Effector memory CD4-positive, alpha-beta T cell (primary cell): ENCODE data around the gene MBTPS2.

ENCODE experiments used
- DNase-seq, 3 donors: peaks; one replicate each; pipeline ENCODE4 v3.0.0-alpha.2; 2020
- H3K27ac ChIP-seq: 2 replicates; pipeline ENCODE4 v1.7.0; 2013; ENCODE audit warnings: mild to moderate bottlenecking, low read length, moderate library complexity; ENCODE audit not compliant: insufficient read depth, poor library complexity, severe bottlenecking
- H3K27me3 ChIP-seq: replicated peaks from 2 replicates; pipeline ENCODE4 v1.7.0; 2013; ENCODE audit warnings: mild to moderate bottlenecking, low read length; ENCODE audit not compliant: insufficient read depth, control insufficient read depth, poor library complexity, severe bottlenecking
- H3K36me3 ChIP-seq: 2 replicates; pipeline ENCODE4 v1.7.0; 2013; ENCODE audit warnings: mild to moderate bottlenecking, low read length, moderate library complexity; ENCODE audit not compliant: control insufficient read depth, insufficient read depth
- H3K4me1 ChIP-seq: 2 replicates; pipeline ENCODE4 v1.7.0; 2013; ENCODE audit warnings: low read length, mild to moderate bottlenecking; ENCODE audit not compliant: control insufficient read depth, insufficient read depth, poor library complexity, severe bottlenecking
- H3K4me3 ChIP-seq: 2 replicates; pipeline ENCODE4 v1.7.0; 2013; ENCODE audit warnings: low read length, low read depth, mild to moderate bottlenecking; ENCODE audit not compliant: insufficient read depth, poor library complexity, severe bottlenecking
- H3K9me3 ChIP-seq: 2 replicates; pipeline ENCODE4 v1.7.0; 2013; ENCODE audit warnings: mild to moderate bottlenecking, low read length, moderate library complexity; ENCODE audit not compliant: control insufficient read depth

MBTPS2 gene

DNA sequence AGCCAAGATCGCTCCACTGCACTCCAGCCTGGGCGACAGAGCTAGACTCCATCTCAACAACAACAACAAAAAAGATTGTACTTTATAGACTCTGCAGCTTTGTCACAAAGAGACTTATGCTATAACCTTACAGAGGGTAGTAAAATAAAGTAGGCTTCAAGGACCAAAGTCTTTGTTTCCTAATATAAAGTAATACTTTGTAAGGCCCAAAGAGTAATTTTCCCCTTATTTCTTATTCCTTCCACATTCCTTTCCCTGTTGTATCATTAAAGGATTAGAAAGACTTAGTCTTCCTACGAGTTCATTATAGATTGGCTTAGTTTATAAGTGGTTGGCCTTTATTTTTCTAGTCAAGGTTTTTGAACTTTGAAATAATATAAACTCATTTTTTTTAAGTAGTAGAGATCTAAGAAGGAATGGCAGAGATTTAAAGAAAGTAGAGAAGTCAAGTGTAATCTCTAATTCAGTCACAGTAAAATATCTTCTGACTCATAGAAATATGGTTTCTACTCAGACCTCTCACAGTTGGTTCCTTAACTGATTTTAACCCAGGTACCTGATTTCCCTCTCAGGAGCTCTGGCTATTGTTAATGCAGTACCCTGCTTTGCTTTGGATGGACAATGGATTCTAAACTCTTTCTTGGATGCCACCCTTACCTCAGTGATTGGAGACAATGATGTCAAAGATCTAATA, 42.6 kb downstream of the MBTPS2 start:
- no peak for DNase-seq
- H3K27me3 ChIP-seq = no peaks in the 10 kb centered on the region
- no peaks in the 10 kb centered on the region for H3K36me3 ChIP-seq
- H3K4me1 ChIP-seq = no peaks in the 10 kb centered on the region
- no peak overlapping the region for H3K4me3 ChIP-seq
- H3K27ac ChIP-seq = no peak overlapping the region
- no peaks in the 10 kb centered on the region for H3K9me3 ChIP-seq

DNA sequence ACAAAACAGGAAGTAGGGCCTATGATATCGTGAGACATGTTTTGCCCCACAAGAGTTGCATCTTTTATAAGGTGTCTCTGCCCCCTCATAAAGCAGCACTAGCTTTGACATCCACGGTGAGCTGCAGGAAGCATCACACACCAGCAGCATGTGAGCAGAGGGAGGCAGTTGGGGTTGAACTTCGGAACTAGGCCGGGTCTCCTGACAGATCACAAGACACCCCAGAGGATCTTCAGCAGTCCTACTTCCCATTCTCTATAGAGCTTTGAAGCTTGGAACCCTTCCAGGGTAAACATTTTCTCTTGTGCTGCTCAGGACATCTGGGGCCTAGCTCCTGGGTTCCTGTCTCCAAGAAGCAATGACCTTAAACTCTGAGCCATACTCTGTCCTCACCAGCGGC, 43.8 kb downstream of the MBTPS2 start:
- no peaks in the 10 kb centered on the region for H3K9me3 ChIP-seq
- DNase-seq = no peak
- no peaks in the 10 kb centered on the region for H3K36me3 ChIP-seq
- H3K27ac ChIP-seq = no peak overlapping the region
- no peaks in the 10 kb centered on the region for H3K4me1 ChIP-seq
- H3K27me3 ChIP-seq = no peaks in the 10 kb centered on the region
- H3K4me3 ChIP-seq = no peak overlapping the region

DNA sequence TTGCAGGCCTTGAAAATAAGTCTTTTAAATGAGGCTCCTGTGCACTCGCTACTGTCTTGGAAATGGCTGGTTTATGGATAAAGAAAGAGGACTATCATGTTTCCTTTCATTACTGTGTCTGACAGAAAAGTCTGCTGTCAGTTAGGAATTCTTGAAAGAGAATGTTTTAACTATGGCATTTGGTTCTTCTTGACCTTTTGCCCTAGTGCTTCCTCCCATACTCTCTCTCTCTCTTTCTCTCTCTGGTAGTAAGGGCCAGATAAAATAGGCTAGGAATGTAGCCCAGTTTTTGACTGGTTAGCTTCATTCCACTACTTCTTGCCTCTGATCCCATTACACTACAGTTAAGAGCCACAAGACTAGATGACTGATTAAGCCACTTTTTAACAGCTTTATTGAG, 46.2 kb downstream of the MBTPS2 start:
- Histone ChIP-seq H3K4me1 (no peaks in the 10 kb centered on the region), H3K36me3 (no peaks in the 10 kb centered on the region), H3K4me3 (no peak overlapping the region), H3K9me3 (no peaks in the 10 kb centered on the region), H3K27me3 (no peaks in the 10 kb centered on the region), H3K27ac (no peak overlapping the region)
- DNase-seq = no peak

DNA sequence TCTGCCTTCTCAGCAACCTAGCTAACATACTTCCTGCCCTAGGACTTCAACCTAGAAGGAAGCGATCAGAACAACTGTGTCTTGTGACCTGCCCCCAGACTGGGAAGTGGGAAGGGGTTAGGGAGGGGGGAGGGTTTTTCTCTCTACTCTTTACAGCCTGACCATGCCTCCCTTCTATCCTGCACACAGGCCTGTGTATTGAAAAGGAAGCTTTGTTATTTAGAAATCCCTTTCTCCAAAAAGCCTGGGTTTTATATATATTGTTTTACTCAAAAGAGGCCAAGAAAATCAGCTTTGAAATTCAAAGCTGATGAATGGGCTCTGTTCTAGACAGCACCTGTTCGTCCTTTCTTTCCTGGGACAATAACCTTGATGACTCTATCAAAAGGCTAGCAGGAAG, 65.9 kb downstream of the MBTPS2 start:
- Histone ChIP-seq H3K27me3 (no peaks in the 10 kb centered on the region), H3K36me3 (no peaks in the 10 kb centered on the region), H3K4me3 (no peak overlapping the region), H3K9me3 (no peaks in the 10 kb centered on the region), H3K27ac (no peak overlapping the region), H3K4me1 (no peaks in the 10 kb centered on the region)
- DNase-seq = no peak

DNA sequence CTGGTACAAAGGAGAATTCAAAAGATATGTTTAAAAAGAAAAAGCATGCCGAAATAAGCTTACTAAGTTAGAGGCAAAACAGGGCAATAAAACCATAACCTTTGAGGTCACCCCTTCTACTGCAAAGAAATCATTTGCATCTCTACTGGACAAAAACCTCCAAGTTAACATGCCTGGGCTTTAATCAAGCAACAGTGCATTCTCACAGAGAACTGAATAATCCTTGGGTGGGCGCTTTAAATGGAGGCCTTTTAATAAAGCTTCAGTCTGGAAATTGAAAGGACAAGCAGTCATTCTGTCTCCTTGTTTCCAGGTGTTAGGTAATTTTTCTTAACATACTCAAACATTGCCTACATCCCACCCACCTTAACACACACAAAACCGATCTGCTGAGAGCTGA, 66.5 kb downstream of the MBTPS2 start:
- no peaks in the 10 kb centered on the region for H3K27me3 ChIP-seq
- no peaks in the 10 kb centered on the region for H3K4me1 ChIP-seq
- H3K4me3 ChIP-seq = no peak overlapping the region
- no peak for DNase-seq
- H3K36me3 ChIP-seq = no peaks in the 10 kb centered on the region
- no peak overlapping the region for H3K27ac ChIP-seq
- H3K9me3 ChIP-seq = no peaks in the 10 kb centered on the region

DNA sequence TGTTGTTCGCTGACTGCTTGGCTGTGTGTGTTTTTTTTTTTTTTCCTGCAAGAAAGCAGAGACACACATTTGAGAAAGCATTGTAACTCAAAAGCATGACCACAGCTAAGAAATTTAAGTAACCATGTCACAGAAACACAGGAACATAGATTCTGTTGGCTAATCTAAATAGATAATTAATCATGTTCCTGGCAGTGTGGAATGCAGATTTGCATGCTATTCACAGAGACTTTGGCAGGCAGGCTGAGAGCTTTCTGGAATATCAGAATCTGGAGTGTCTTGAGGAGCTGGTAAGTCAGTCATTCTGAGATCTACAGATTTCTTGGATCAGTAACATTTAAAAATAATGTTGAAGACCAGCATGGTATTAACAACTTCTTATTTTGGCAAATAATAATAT, 67.8 kb downstream of the MBTPS2 start:
- no peak overlapping the region for H3K4me3 ChIP-seq
- H3K36me3 ChIP-seq = no peaks in the 10 kb centered on the region
- H3K27me3 ChIP-seq = no peaks in the 10 kb centered on the region
- no peaks in the 10 kb centered on the region for H3K9me3 ChIP-seq
- H3K27ac ChIP-seq = no peak overlapping the region
- DNase-seq = no peak
- no peaks in the 10 kb centered on the region for H3K4me1 ChIP-seq

DNA sequence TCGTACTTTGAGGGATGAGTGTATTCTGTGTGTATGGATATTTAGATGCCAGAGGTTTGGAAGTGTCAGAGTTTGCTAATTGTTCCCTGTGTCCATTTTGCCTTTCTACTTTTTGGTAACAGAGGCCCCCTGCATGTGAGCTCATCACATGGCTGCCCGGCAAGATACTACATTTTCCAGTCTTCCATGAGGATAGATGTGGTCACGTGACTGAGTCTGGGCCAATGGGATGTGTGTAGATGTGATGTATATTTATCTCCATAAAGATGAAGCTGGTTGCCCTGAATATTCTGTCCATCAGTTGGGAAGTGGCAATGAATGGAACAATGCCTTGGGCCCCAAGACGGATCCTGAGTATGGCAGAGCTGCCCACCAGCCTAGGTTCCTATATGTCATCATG, 72.1 kb downstream of the MBTPS2 start:
- no peak for DNase-seq
- Histone ChIP-seq H3K36me3 (no peaks in the 10 kb centered on the region), H3K27me3 (no peaks in the 10 kb centered on the region), H3K4me3 (no peak overlapping the region), H3K9me3 (no peaks in the 10 kb centered on the region), H3K27ac (no peak overlapping the region), H3K4me1 (no peaks in the 10 kb centered on the region)

DNA sequence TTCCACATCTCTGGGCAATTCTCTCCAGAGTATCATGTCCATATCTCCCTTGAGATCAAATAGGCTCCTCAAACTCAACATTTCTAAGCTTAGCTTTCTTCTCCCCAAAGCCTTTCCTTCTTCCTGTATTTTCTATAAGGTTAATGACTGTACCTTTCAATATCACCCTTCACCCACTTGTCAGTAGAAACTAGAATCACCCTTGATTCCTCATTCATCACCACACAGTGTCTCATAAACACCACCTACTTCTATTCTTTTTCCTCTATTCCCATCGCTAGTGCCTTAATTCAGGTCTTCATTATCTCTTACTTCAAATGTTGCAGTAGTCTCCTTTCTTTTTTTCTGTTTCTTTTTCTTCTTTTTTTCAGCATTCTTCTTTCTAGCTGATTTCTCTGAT, 72.8 kb downstream of the MBTPS2 start:
- DNase-seq = no peak
- H3K27me3 ChIP-seq = no peaks in the 10 kb centered on the region
- no peaks in the 10 kb centered on the region for H3K36me3 ChIP-seq

DNA sequence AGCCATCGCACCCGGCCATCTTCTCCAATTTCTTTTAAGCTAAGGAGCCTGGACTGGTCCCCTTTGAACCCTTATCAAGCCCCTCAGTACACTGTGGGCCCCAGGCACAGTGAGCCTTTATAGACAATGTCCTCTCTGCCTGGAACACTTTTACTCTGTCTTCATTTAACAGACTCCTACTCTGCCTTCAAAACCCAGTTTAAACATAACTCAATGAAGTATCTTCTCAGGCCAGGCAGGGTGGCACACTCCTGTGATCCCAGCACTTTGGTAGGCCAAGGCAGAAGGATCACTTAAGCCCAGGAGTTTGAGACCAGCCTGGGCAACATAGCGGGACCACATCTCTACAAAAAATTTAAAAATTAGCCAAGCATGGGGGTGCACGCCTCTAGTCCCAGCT, 73.6 kb downstream of the MBTPS2 start:
- H3K27me3 ChIP-seq = no peaks in the 10 kb centered on the region
- DNase-seq = no peak
- no peak overlapping the region for H3K27ac ChIP-seq

More for the DNA sequence above, 72.8 kb downstream of the MBTPS2 start:
- Histone ChIP-seq H3K4me3 (no peak overlapping the region), H3K27ac (no peak overlapping the region), H3K4me1 (no peaks in the 10 kb centered on the region), H3K9me3 (no peaks in the 10 kb centered on the region)

DNA sequence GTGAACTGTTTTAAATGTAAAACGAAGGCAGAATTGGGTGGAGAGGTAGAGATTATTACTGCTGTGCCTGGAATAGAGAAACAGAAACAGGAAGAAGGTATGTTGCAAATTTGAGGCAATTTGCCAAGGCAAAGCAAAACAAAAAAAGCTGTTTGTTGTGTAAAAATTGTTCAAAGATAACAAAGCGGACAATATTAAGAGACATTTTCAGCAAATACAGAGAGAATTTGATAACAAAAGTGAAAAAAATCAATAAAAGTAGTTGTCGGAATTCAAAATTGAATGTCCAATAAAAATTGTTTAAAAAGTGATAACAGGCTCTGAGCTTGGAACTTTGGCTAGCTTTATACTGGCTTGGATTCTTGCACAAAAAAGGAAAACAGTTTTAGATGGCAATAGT, 86.7 kb downstream of the MBTPS2 start:
- Histone ChIP-seq H3K4me3 (no peak overlapping the region), H3K36me3 (no peaks in the 10 kb centered on the region), H3K9me3 (no peaks in the 10 kb centered on the region), H3K27ac (no peak overlapping the region), H3K27me3 (no peaks in the 10 kb centered on the region), H3K4me1 (no peaks in the 10 kb centered on the region)
- no peak for DNase-seq

More for the DNA sequence above, 73.6 kb downstream of the MBTPS2 start:
- Histone ChIP-seq H3K4me1 (no peaks in the 10 kb centered on the region), H3K9me3 (no peaks in the 10 kb centered on the region), H3K4me3 (no peak overlapping the region), H3K36me3 (no peaks in the 10 kb centered on the region)
